Parathyroid adenoma (tissue), 2 donors: ENCODE data around the gene ADORA3.
A peak's percentile ranks its signal among the peaks of the same experiment; 100 is the strongest.

ENCODE experiments used
- H2AFZ ChIP-seq: fragments of 300-600 bp; sonication (generic); one replicate; pipeline ENCODE4 v1.7.0; 2017; ENCODE audit warnings: antibody characterized with exemption, mild to moderate bottlenecking
- H3K27ac ChIP-seq: fragments of 300-600 bp; sonication (generic); one replicate; pipeline ENCODE4 v1.7.0; 2017
- H3K27me3 ChIP-seq: fragments of 300-600 bp; sonication (generic); one replicate; pipeline ENCODE4 v1.7.0; 2017; ENCODE audit warnings: low read length; ENCODE audit not compliant: control insufficient read depth, insufficient read depth
- H3K36me3 ChIP-seq: fragments of 300-600 bp; sonication (generic); one replicate; pipeline ENCODE4 v1.7.0; 2017; ENCODE audit warnings: low read length; ENCODE audit not compliant: control insufficient read depth, insufficient read depth
- H3K4me1 ChIP-seq: fragments of 300-600 bp; sonication (generic); one replicate; pipeline ENCODE4 v1.7.0; 2017; ENCODE audit warnings: control low read depth
- H3K4me2 ChIP-seq: fragments of 300-600 bp; sonication (generic); one replicate; pipeline ENCODE4 v1.7.0; 2017; ENCODE audit warnings: low read length
- H3K4me3 ChIP-seq: fragments of 300-600 bp; sonication (generic); one replicate; pipeline ENCODE4 v1.7.0; 2017; ENCODE audit warnings: low read depth, low read length
- H3K79me2 ChIP-seq: fragments of 300-600 bp; sonication (generic); one replicate; pipeline ENCODE4 v1.7.0; 2017; ENCODE audit warnings: control low read depth
- H3K9ac ChIP-seq: fragments of 300-600 bp; sonication (generic); one replicate; pipeline ENCODE4 v1.7.0; 2017; ENCODE audit warnings: mild to moderate bottlenecking
- H3K9me3 ChIP-seq: fragments of 300-600 bp; sonication (generic); one replicate; pipeline ENCODE4 v1.7.0; 2017; ENCODE audit warnings: low read length; ENCODE audit not compliant: control insufficient read depth
- TF ChIP-seq, protein P1 (sequence below): fragments of 300-600 bp; sonication (generic); IDR thresholded peaks from one replicate; pipeline ENCODE4 v1.7.0; 2017; ENCODE audit warnings: antibody characterized with exemption, mild to moderate bottlenecking
- donor health status: primary hyperparathyroidism.

The ADORA3 gene

DNA sequence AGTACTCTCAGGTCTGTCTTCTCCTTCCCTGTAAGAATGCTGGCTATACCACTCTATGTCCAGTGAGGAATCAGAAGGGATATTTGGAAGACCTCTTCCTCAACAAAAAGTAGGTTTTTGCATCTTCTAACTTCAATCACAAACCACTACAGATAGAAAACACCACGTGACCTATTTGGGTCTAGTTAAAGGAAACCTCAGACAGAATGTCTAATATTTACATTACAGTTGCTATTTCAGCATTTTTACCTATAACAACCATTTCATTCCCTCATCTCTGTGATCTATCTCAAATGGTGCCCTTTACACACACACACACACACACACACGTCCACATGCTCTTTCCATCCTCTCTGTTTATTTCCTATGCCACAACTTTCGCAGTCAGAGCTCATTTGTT, 7.9 kb upstream of the ADORA3 start:
- Histone ChIP-seq H3K4me2 (no peak overlapping the region), H3K27ac (no peak overlapping the region), H3K79me2 (no peaks in the 10 kb centered on the region), H3K9ac (no peak overlapping the region), H2AFZ (no peak overlapping the region), H3K9me3 (no peaks in the 10 kb centered on the region), H3K4me3 (no peak overlapping the region), H3K36me3 (no peaks in the 10 kb centered on the region), H3K27me3 (no peaks in the 10 kb centered on the region), H3K4me1 (peaks cover 42% of the 10 kb centered on the region)
- TF ChIP-seq, protein P1, sequence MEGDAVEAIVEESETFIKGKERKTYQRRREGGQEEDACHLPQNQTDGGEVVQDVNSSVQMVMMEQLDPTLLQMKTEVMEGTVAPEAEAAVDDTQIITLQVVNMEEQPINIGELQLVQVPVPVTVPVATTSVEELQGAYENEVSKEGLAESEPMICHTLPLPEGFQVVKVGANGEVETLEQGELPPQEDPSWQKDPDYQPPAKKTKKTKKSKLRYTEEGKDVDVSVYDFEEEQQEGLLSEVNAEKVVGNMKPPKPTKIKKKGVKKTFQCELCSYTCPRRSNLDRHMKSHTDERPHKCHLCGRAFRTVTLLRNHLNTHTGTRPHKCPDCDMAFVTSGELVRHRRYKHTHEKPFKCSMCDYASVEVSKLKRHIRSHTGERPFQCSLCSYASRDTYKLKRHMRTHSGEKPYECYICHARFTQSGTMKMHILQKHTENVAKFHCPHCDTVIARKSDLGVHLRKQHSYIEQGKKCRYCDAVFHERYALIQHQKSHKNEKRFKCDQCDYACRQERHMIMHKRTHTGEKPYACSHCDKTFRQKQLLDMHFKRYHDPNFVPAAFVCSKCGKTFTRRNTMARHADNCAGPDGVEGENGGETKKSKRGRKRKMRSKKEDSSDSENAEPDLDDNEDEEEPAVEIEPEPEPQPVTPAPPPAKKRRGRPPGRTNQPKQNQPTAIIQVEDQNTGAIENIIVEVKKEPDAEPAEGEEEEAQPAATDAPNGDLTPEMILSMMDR = no peak

DNA sequence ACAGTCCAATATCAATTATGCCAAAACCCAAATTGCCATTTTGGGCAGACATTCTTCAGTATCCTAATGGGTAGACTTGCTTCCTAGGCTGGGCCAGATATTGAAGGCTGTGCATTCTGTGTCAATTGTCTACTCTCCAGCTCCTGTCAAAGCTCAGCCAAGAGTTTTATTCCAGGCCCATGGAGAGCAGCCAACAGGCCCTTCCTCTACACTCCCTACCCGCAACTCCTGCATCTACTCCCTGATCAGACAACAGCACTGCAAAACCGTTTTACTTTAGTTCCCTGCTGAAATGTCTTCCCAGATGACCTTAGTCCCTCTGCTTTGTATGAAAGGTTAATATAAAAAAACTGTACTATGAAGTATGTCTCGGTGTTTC, 6.6 kb upstream of the ADORA3 start:
- no peak overlapping the region for H2AFZ ChIP-seq
- H3K27me3 ChIP-seq = no peaks in the 10 kb centered on the region
- H3K9ac ChIP-seq = no peak overlapping the region
- H3K36me3 ChIP-seq = no peaks in the 10 kb centered on the region
- peak overlapping the region; percentile 36 for H3K27ac ChIP-seq
- H3K4me1 ChIP-seq = peaks cover 42% of the 10 kb centered on the region
- no peak overlapping the region for H3K4me3 ChIP-seq
- TF ChIP-seq, protein P1 = no peak
- no peaks in the 10 kb centered on the region for H3K9me3 ChIP-seq
- H3K79me2 ChIP-seq = no peaks in the 10 kb centered on the region
- H3K4me2 ChIP-seq = peak overlapping the region; percentile 13

- TF ChIP-seq, protein P1 = no peak
- no peaks in the 10 kb centered on the region for H3K27me3 ChIP-seq
- no peak overlapping the region for H3K9ac ChIP-seq
- peaks cover 35% of the 10 kb centered on the region for H3K4me1 ChIP-seq
- H3K36me3 ChIP-seq = no peaks in the 10 kb centered on the region
- H3K9me3 ChIP-seq = no peaks in the 10 kb centered on the region
- peak overlapping the region; percentile 23 for H3K4me3 ChIP-seq
- peak overlapping the region; percentile 94 for H2AFZ ChIP-seq
- H3K4me2 ChIP-seq = peak overlapping the region; percentile 32
- H3K27ac ChIP-seq = peak overlapping the region; percentile 93
- no peaks in the 10 kb centered on the region for H3K79me2 ChIP-seq
Measured at GRCh38 chr1:111507411-111508201, 4.2 kb upstream of the ADORA3 start.

DNA sequence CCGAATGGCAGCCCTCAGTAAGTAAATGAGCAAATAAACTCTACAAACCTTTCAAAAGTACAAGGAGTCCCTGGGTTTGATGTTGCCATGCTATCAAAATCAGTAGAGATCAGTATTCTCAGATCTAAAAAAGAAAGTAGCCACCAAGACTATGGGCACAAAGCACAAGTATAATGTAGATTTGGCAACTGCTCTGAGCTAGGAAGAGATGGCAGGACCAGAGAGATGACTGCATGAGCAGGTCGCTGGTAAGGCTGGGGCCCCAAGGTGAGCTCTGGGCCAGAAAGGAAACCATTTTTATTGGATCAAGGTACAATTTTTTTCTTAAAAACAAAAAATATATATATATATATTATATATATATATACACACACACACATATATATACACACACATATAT, 3.1 kb upstream of the ADORA3 start:
- H3K27ac ChIP-seq = no peak overlapping the region
- TF ChIP-seq, protein P1 = no peak
- H3K9ac ChIP-seq = no peak overlapping the region

DNA sequence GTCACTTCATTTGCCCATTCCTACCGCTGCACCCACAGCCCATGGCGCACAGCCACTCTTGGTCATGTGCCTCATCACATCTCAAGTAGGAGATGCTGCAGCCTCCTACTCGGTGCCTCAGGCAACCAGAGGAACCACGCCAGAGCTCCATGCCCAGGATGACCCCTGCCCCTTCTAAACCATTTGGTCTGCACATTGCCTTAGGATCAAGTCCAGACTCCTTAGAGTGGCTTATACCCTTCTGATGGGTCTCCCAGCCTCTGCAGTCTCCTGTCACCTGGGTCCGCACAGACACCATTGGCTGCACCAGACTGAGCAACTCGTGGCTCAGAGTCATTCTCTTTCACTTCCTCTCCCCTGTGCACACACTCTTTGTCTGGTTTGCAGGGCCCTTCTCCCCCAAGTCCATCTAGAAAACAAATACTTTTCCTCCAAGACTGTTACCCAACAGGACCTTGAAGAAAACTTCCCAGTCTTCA, 2.2 kb upstream of the ADORA3 start:
- Histone ChIP-seq H3K9me3 (no peaks in the 10 kb centered on the region), H3K36me3 (no peaks in the 10 kb centered on the region), H3K79me2 (no peaks in the 10 kb centered on the region), H3K4me3 (no peak overlapping the region), H3K4me1 (peaks cover 33% of the 10 kb centered on the region), H3K27me3 (no peaks in the 10 kb centered on the region), H3K27ac (no peak overlapping the region), H2AFZ (no peak overlapping the region), H3K9ac (no peak overlapping the region), H3K4me2 (no peak overlapping the region)
- TF ChIP-seq, protein P1 = no peak

More for the DNA sequence above, 3.1 kb upstream of the ADORA3 start:
- Histone ChIP-seq H2AFZ (no peak overlapping the region), H3K4me1 (peaks cover 33% of the 10 kb centered on the region), H3K4me3 (no peak overlapping the region), H3K79me2 (no peaks in the 10 kb centered on the region), H3K9me3 (no peaks in the 10 kb centered on the region), H3K27me3 (no peaks in the 10 kb centered on the region), H3K4me2 (no peak overlapping the region), H3K36me3 (no peaks in the 10 kb centered on the region)
